ENCODE data around the gene FHL3.
A peak's percentile ranks its signal among the peaks of the same experiment; 100 is the strongest.
"Not testable (repeated sequence)": the region's sequence is repeated elsewhere in the genome, so short reads cannot be mapped to it uniquely, and the experiment has no call there.

The FHL3 gene

GRCh38 chr1:38041936-38042834 lies 36.9 kb upstream of the FHL3 start:
- TF ChIP-seq, protein P1, sequence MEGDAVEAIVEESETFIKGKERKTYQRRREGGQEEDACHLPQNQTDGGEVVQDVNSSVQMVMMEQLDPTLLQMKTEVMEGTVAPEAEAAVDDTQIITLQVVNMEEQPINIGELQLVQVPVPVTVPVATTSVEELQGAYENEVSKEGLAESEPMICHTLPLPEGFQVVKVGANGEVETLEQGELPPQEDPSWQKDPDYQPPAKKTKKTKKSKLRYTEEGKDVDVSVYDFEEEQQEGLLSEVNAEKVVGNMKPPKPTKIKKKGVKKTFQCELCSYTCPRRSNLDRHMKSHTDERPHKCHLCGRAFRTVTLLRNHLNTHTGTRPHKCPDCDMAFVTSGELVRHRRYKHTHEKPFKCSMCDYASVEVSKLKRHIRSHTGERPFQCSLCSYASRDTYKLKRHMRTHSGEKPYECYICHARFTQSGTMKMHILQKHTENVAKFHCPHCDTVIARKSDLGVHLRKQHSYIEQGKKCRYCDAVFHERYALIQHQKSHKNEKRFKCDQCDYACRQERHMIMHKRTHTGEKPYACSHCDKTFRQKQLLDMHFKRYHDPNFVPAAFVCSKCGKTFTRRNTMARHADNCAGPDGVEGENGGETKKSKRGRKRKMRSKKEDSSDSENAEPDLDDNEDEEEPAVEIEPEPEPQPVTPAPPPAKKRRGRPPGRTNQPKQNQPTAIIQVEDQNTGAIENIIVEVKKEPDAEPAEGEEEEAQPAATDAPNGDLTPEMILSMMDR (IDR thresholded peaks at IDR 0.05; ENCODE audit: insufficient read depth, low read depth, low read length, missing control alignments): no peak
- DNase-seq (ENCODE audit: low read depth): no peak
- no peak overlapping the region for H3K4me3 ChIP-seq (ENCODE audit: low read length)

- no peak for DNase-seq (ENCODE audit: low read depth)
- no peak overlapping the region for H3K4me3 ChIP-seq (ENCODE audit: low read length)
- TF ChIP-seq, protein P1 (IDR thresholded peaks at IDR 0.05; ENCODE audit: insufficient read depth, low read depth, low read length, missing control alignments): no peak
These were observed 34.2 kb upstream of the FHL3 start for GRCh38 chr1:38039331-38040088.

- DNase-seq (ENCODE audit: low read depth): peak; percentile 79
- TF ChIP-seq, protein P1 (IDR thresholded peaks at IDR 0.05; ENCODE audit: insufficient read depth, low read depth, low read length, missing control alignments): no peak
- H3K4me3 ChIP-seq (ENCODE audit: low read length): no peak overlapping the region
These were observed 33.5 kb upstream of the FHL3 start for GRCh38 chr1:38038861-38039260.

DNA sequence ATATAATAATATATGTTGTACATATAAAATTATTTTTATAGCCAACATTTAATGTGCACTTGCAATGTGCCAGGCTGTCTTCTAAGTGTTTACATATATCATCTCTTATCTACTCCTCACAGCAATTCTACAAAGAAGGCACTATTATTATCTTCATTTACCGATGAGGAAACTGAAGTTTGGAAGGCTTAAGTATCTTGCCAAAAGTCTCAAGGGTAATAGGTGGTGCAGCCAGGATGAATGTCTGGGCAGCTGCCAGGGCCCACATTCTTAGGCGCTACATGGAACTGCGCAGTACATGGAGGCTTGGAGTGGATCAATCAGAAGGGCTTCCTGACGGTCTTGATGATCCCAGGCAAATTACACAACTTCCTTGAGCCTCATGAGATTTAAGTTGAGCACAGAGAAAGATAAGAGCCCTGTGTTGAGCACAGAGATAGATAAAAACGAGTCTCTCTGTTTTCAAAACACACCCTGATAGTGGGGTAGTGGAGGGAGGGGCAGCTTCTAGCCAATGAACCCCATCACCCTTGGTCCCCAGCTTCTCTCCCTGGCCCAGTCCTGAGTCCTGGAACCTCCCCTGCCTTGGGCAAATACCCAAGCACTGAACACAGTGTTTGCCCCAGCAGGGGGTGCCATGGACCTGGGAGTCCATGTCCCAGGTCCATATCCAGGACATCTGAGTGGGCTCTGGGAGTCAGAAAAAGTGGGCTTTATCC lies 32.1 kb upstream of the FHL3 start:
- TF ChIP-seq, protein P1 (IDR thresholded peaks at IDR 0.05; ENCODE audit: insufficient read depth, low read depth, low read length, missing control alignments): peak; percentile 18
- DNase-seq (ENCODE audit: low read depth): peak; percentile 23
- no peak overlapping the region for H3K4me3 ChIP-seq (ENCODE audit: low read length)

- H3K4me3 ChIP-seq (ENCODE audit: low read length): no peak overlapping the region
- DNase-seq (ENCODE audit: low read depth): no peak
- TF ChIP-seq, protein P1 (IDR thresholded peaks at IDR 0.05; ENCODE audit: insufficient read depth, low read depth, low read length, missing control alignments): no peak
These were observed 29.6 kb upstream of the FHL3 start for GRCh38 chr1:38034871-38035270.

DNA sequence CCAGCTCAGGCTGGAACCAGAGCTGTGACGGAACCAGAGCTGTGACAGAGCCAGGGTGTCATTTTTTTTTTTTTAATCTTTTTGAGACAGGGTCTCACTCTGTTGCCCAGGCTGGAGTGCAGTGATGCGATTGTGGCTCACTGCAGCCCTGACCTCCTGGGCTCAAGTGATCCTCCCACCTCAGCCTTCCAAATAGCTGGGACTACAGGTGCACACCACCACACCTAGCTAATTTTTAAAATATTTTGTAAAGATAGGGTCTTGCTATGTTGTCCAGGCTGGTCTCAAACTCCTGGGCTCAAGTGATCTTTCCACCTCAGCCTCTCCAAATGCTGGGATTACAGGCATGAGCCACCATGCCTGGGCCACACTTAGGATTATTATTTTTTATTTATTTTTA lies 27.7 kb upstream of the FHL3 start:
- DNase-seq (ENCODE audit: low read depth); H3K4me3 ChIP-seq (ENCODE audit: low read length): not testable (repeated sequence)

GRCh38 chr1:38031513-38031866 lies 26.2 kb upstream of the FHL3 start:
- no peak overlapping the region for H3K4me3 ChIP-seq (ENCODE audit: low read length)
- TF ChIP-seq, protein P1 (IDR thresholded peaks at IDR 0.05; ENCODE audit: insufficient read depth, low read depth, low read length, missing control alignments): no peak
- DNase-seq (ENCODE audit: low read depth): no peak

All from epithelial cell of esophagus (primary cell).